H1 (cell line): ENCODE measurements around the gene CCDC47. TPM values are rescaled to one million over a fixed set of nuclear protein-coding genes. Genes with fewer than 3 reads are reported as not detected.

ENCODE experiments used
- CTCF ChIA-PET: fragments of 300-600 bp; sonication (Branson Sonifier 250); formaldehyde crosslinking; loops from one replicate; lab custom pipeline; 2021; ENCODE audit not compliant: partially characterized antibody; lab: Charles Lee
- POLR2A ChIA-PET: fragments of 300-600 bp; sonication (Branson Sonifier 250); formaldehyde crosslinking; loops from one replicate; lab custom pipeline; 2021; ENCODE audit warnings: inconsistent platforms; ENCODE audit not compliant: partially characterized antibody; lab: Charles Lee
- DNase-seq, 2 experiments: peaks; one replicate each; pipeline versions ENCODE4 v3.0.0 to v3.0.0-alpha.2; 2010 to 2022; ENCODE audit warnings: low spot score in 2 of 2, low read depth in 1 of 2, mixed read lengths in 1 of 2
- FAIRE-seq: peaks from 2 replicates; lab custom pipeline; 2011; peaks lifted over from hg19 to GRCh38; lab: Jason Lieb, UNC
- H2AFZ ChIP-seq: 2 replicates; pipeline ENCODE4 v1.8.1; 2012; ENCODE audit warnings: low read length, inconsistent platforms
- H2AK5ac ChIP-seq: 2 replicates; pipeline ENCODE4 v1.6.1; 2013; ENCODE audit warnings: low read depth, low read length
- H2BK120ac ChIP-seq: replicated peaks from 2 replicates; pipeline ENCODE3; 2013; ENCODE audit warnings: low read depth, low read length, inconsistent platforms
- H2BK12ac ChIP-seq: 2 replicates; pipeline ENCODE4 v1.6.1; 2013; ENCODE audit warnings: low read depth, low read length
- H2BK15ac ChIP-seq: 2 replicates; pipeline ENCODE4 v1.6.1; 2013; ENCODE audit warnings: low read length
- H2BK20ac ChIP-seq: 2 replicates; pipeline ENCODE4 v1.6.1; 2013; ENCODE audit warnings: low read length
- H2BK5ac ChIP-seq: 2 replicates; pipeline ENCODE4 v1.6.1; 2013; ENCODE audit warnings: low read depth, low read length
- H3K14ac ChIP-seq: 2 replicates; pipeline ENCODE4 v1.6.1; 2013; ENCODE audit warnings: inconsistent platforms; ENCODE audit not compliant: insufficient read length
- H3K18ac ChIP-seq: 2 replicates; pipeline ENCODE4 v1.6.1; 2013; ENCODE audit warnings: low read length; ENCODE audit errors: extremely low read depth
- H3K23ac ChIP-seq: 2 replicates; pipeline ENCODE4 v1.6.1; 2013; ENCODE audit warnings: inconsistent platforms; ENCODE audit not compliant: insufficient read length
- H3K23me2 ChIP-seq: 2 replicates; pipeline ENCODE4 v1.6.1; 2013; ENCODE audit warnings: low read depth, low read length
- H3K27ac ChIP-seq: 2 replicates; pipeline ENCODE4 v1.6.1; 2011; ENCODE audit warnings: low read depth, low read length, inconsistent platforms
- H3K27me3 ChIP-seq, 4 experiments: replicated peaks in 1 of 4; 1 replicate in 1 of 4; 2 replicates in 3 of 4; pipeline versions ENCODE4 v1.6.1 to v1.8.1; 2011 to 2013; ENCODE audit warnings: low read length in 3 of 4, mild to moderate bottlenecking in 3 of 4, inconsistent platforms in 2 of 4, mixed read lengths in 2 of 4, moderate library complexity in 1 of 4; ENCODE audit not compliant: control insufficient read depth in 3 of 4, insufficient read depth in 3 of 4; ENCODE audit errors: extremely low read depth in 1 of 4
- H3K36me3 ChIP-seq, 4 experiments: 2 replicates each; pipeline versions ENCODE4 v1.6.1 to v1.8.1; 2011 to 2013; ENCODE audit warnings: mild to moderate bottlenecking in 4 of 4, low read length in 3 of 4, moderate library complexity in 2 of 4, control low read depth in 1 of 4, inconsistent platforms in 1 of 4; ENCODE audit not compliant: insufficient read depth in 4 of 4, control insufficient read depth in 2 of 4
- H3K4ac ChIP-seq: replicated peaks from 2 replicates; pipeline ENCODE3; 2013; ENCODE audit warnings: low read length, low read depth, mixed read lengths, inconsistent platforms; ENCODE audit not compliant: insufficient read length
- H3K4me1 ChIP-seq, 4 experiments: replicated peaks in 1 of 4; 1 replicate in 1 of 4; 2 replicates in 3 of 4; pipeline versions ENCODE4 v1.6.1 to v1.8.1; 2011 to 2013; ENCODE audit warnings: low read length in 3 of 4, inconsistent platforms in 2 of 4, mixed read lengths in 1 of 4; ENCODE audit not compliant: insufficient read depth in 4 of 4, control insufficient read depth in 3 of 4
- H3K4me2 ChIP-seq, 2 experiments: 2 replicates each; pipeline versions ENCODE4 v1.6.1 to v1.8.1; 2011 to 2013; ENCODE audit warnings: low read depth in 2 of 2, low read length in 2 of 2, control low read depth in 1 of 2, inconsistent platforms in 1 of 2, mild to moderate bottlenecking in 1 of 2; ENCODE audit not compliant: insufficient read depth in 1 of 2
- H3K4me3 ChIP-seq, 4 experiments: fragments of 200-600, 300-600 bp in 1 of 4; sonication (generic), shearing (Covaris generic), sonication (Bioruptor Twin) in 1 of 4; 2 replicates each; pipeline versions ENCODE4 v1.5.1 to v1.8.1; 2011 to 2016; ENCODE audit warnings: low read length in 4 of 4, low read depth in 3 of 4, control low read depth in 2 of 4, inconsistent platforms in 2 of 4, mild to moderate bottlenecking in 2 of 4, mixed read lengths in 1 of 4, moderate library complexity in 1 of 4; ENCODE audit not compliant: insufficient read depth in 2 of 4; ENCODE audit errors: extremely low read depth in 1 of 4
- H3K56ac ChIP-seq: replicated peaks from 2 replicates; pipeline ENCODE3; 2013; ENCODE audit warnings: low read depth, mild to moderate bottlenecking, mixed read lengths, low read length, inconsistent platforms; ENCODE audit not compliant: insufficient read length
- H3K79me1 ChIP-seq: 2 replicates; pipeline ENCODE4 v1.6.1; 2013; ENCODE audit warnings: low read depth, low read length, control low read depth
- H3K79me2 ChIP-seq, 2 experiments: 2 replicates each; pipeline versions ENCODE4 v1.6.1 to v1.8.1; 2012 to 2013; ENCODE audit warnings: low read length in 2 of 2, mild to moderate bottlenecking in 2 of 2, inconsistent platforms in 1 of 2; ENCODE audit not compliant: insufficient read depth in 2 of 2, control insufficient read depth in 1 of 2
- H3K9ac ChIP-seq, 4 experiments: replicated peaks in 1 of 4; 1 replicate in 1 of 4; 2 replicates in 3 of 4; pipeline versions ENCODE4 v1.6.1 to v1.8.1; 2011 to 2013; ENCODE audit warnings: low read depth in 3 of 4, low read length in 3 of 4, control low read depth in 2 of 4, mild to moderate bottlenecking in 2 of 4, moderate library complexity in 2 of 4, inconsistent platforms in 1 of 4; ENCODE audit errors: extremely low read depth in 1 of 4
- H3K9me3 ChIP-seq, 2 experiments: 2 replicates each; pipeline versions ENCODE4 v1.6.1 to v1.8.1; 2012 to 2013; ENCODE audit warnings: mild to moderate bottlenecking in 2 of 2, moderate library complexity in 2 of 2, control low read depth in 1 of 2, inconsistent platforms in 1 of 2, low read depth in 1 of 2, low read length in 1 of 2, mixed read lengths in 1 of 2; ENCODE audit not compliant: insufficient read depth in 2 of 2
- H4K20me1 ChIP-seq, 2 experiments: replicated peaks in 1 of 2; 2 replicates each; pipeline versions ENCODE3 to v1.8.1; 2011 to 2013; ENCODE audit warnings: inconsistent platforms in 2 of 2, low read length in 2 of 2, mild to moderate bottlenecking in 1 of 2; ENCODE audit not compliant: insufficient read depth in 2 of 2, control insufficient read depth in 1 of 2
- H4K5ac ChIP-seq: 2 replicates; pipeline ENCODE4 v1.6.1; 2013; ENCODE audit warnings: low read length, low read depth, mixed read lengths, inconsistent platforms; ENCODE audit not compliant: insufficient read length
- H4K8ac ChIP-seq: 2 replicates; pipeline ENCODE4 v1.8.0; 2013; ENCODE audit warnings: mild to moderate bottlenecking, moderate library complexity, low read length, inconsistent platforms; ENCODE audit not compliant: insufficient read depth; ENCODE audit errors: extremely low read depth
- H4K91ac ChIP-seq: replicated peaks from 2 replicates; pipeline ENCODE3; 2013; ENCODE audit warnings: low read length, mixed read lengths, inconsistent platforms; ENCODE audit not compliant: insufficient read length
- BCL11A ChIP-seq, 2 experiments: IDR thresholded peaks; one replicate each; pipeline ENCODE4 v1.6.1; 2011; ENCODE audit warnings: low read depth in 2 of 2, low read length in 2 of 2, mild to moderate bottlenecking in 2 of 2
- CBX8 ChIP-seq: fragments of 300-800, 300-1000 bp; sonication (generic); IDR thresholded peaks from 2 replicates; pipeline ENCODE4 v1.7.1; 2016; ENCODE audit warnings: low read depth, low read length, borderline replicate concordance
- CHD2 ChIP-seq: IDR thresholded peaks from 2 replicates; pipeline ENCODE4 v1.6.1; 2012; ENCODE audit warnings: low read length, improper control_type of control experiment
- CTBP2 ChIP-seq: IDR thresholded peaks from 2 replicates; pipeline ENCODE4 v1.7.0; 2011; ENCODE audit warnings: borderline replicate concordance, mild to moderate bottlenecking, moderate library complexity, mixed read lengths, low read length; ENCODE audit not compliant: insufficient read depth, insufficient read length
- GTF2F1 ChIP-seq: IDR thresholded peaks from 2 replicates; pipeline ENCODE4 v1.6.1; 2012; ENCODE audit warnings: low read depth, low read length, improper control_type of control experiment, borderline replicate concordance
- NRF1 ChIP-seq: IDR thresholded peaks from 2 replicates; pipeline ENCODE4 v1.6.1; 2011; ENCODE audit warnings: mild to moderate bottlenecking, low read depth, low read length, improper control_type of control experiment
- SIN3A ChIP-seq, 2 experiments: IDR thresholded peaks in 1 of 2; conservative IDR thresholded peaks in 1 of 2; 2 replicates each; pipeline ENCODE4 v1.6.1; 2011 to 2012; ENCODE audit warnings: low read length in 2 of 2, improper control_type of control experiment in 1 of 2, low read depth in 1 of 2, mild to moderate bottlenecking in 1 of 2
- TBP ChIP-seq: IDR thresholded peaks from 2 replicates; pipeline ENCODE4 v1.6.1; 2011; ENCODE audit warnings: low read depth, low read length, improper control_type of control experiment
- TEAD4 ChIP-seq: IDR thresholded peaks from 2 replicates; pipeline ENCODE4 v1.6.1; 2012; ENCODE audit warnings: low read depth, low read length, inconsistent platforms, mixed read lengths
- WGBS, 2 experiments: shearing (Covaris generic) in 1 of 2; methylation state at CpG; one replicate each; pipeline versions ENCODE4 v1.1.6 to v1.1.7; 2013 to 2015; ENCODE audit warnings: low lambda C conversion rate in 2 of 2, mixed read lengths in 2 of 2, inconsistent platforms in 1 of 2, low coverage in 1 of 2, missing lambda C conversion rate in 1 of 2; ENCODE audit not compliant: insufficient replicate concordance in 2 of 2, insufficient coverage in 1 of 2, insufficient read length in 1 of 2; ENCODE audit errors: extremely low coverage in 1 of 2, missing lambda C conversion rate in 1 of 2; 5-methylcytosine and 5-hydroxymethylcytosine counted together
- polyA plus RNA-seq, 7 experiments: library from polyadenylated mRNA; depleted of rRNA in 3 of 7; stranded (reverse) in 5 of 7; unstranded in 2 of 7; fragments of >200 nt in 5 of 7; fragments of 200-250 nt in 2 of 7; gene quantifications; 1 replicate in 5 of 7; 2 replicates in 1 of 7; 4 replicates in 1 of 7; pipeline versions ENCODE4 v1.2.1 to v1.2.3, GENCODE V29; 2011 to 2013; ENCODE audit warnings: missing spikeins in 2 of 7, mixed read lengths in 2 of 7
- total RNA-seq: library from RNA; stranded (reverse); fragmentation: NEBNext Ultra II Directional; extraction: Animal tissue kit (Norgen Biotek cat#: 25700); gene quantifications from 2 replicates; pipeline ENCODE4 v1.2.1, GENCODE V29; 2021

CCDC47 gene
- total and polyA plus RNA-seq, 2 of the 8 experiments (the other 6 are each of a cell fraction or from before 2014, with no cell fraction given), result 21.2 to 83.1 TPM

GRCh38 chr17:63816669-63817068 lies 43.3 kb upstream of the CCDC47 start:
- H2BK5ac ChIP-seq, result no peak overlapping the region
- H4K5ac ChIP-seq, result no peak overlapping the region
- no peak overlapping the region for H2AK5ac ChIP-seq
- H3K4ac ChIP-seq, result no peak overlapping the region
- no peaks in the 10 kb centered on the region; the same call in none of the 2 replicates for H3K79me1 ChIP-seq
- peaks cover 9 to 30% of the 10 kb centered on the region in 2 experiments for H4K20me1 ChIP-seq
- H3K27ac ChIP-seq, result no peak overlapping the region
- no peak overlapping the region for H3K14ac ChIP-seq
- FAIRE-seq, result no peak
- H3K27me3 ChIP-seq, result no peaks in the 10 kb centered on the region
- H3K4me2 ChIP-seq, result no peak overlapping the region
- H3K23ac ChIP-seq, result no peak overlapping the region
- H3K36me3 ChIP-seq, result peaks cover 59 to 97% (median 92%) of the 10 kb centered on the region in 4 experiments
- H4K91ac ChIP-seq, result no peak overlapping the region
- H2BK12ac ChIP-seq, result no peak overlapping the region
- no peaks in the 10 kb centered on the region for H3K9me3 ChIP-seq
- no peak for TF ChIP-seq TBP
- TF ChIP-seq NRF1, result no peak
- no peak for TF ChIP-seq CHD2
- TF ChIP-seq CBX8, result no peak
- no peak for TF ChIP-seq TEAD4
- no peak for TF ChIP-seq BCL11A (IDR thresholded peaks at IDR 0.05; ENCODE audit: low read depth in 2 of 2, low read length in 2 of 2)
- TF ChIP-seq GTF2F1, result no peak
- TF ChIP-seq SIN3A (conservative IDR thresholded peaks at IDR 0.05 in 1 of 2, IDR thresholded peaks at IDR 0.05 in 1 of 2; ENCODE audit: low read depth in 1 of 2, low read length in 2 of 2), result no peak
- no peak for TF ChIP-seq CTBP2
- DNase-seq, result no peak
- no peak overlapping the region for H4K8ac ChIP-seq
- no peak overlapping the region for H2BK20ac ChIP-seq
- H3K79me2 ChIP-seq, result no peaks in the 10 kb centered on the region
- H3K4me1 ChIP-seq, result no peaks in the 10 kb centered on the region
- no peak overlapping the region for H2AFZ ChIP-seq
- 94% methylated on average over 4 of the region's 4 CpGs; no CpG with 5 or more reads in 1 of the 2 experiments for WGBS, 2 experiments
- H3K4me3 ChIP-seq, result no peak overlapping the region
- H2BK120ac ChIP-seq, result no peak overlapping the region
- H3K23me2 ChIP-seq, result no peaks in the 10 kb centered on the region
- H3K9ac ChIP-seq, result no peak overlapping the region
- no peak overlapping the region for H3K18ac ChIP-seq
- CTCF ChIA-PET, result interaction anchor here (1.0 to 1.2 kb wide), 4 partner anchors 10 to 25 kb away, joined by 3 to 4 read pairs (median 3); no protein-coding TSS in a partner anchor
- no peak overlapping the region for H2BK15ac ChIP-seq
- POLR2A ChIA-PET, result interaction anchor here (1.4 to 32.3 kb wide), 4 partner anchors 12 to 55 kb away, joined by 4 to 593 read pairs (median 244); partner anchors contain the start of genes CCDC47, DDX42, FTSJ3 and PSMC5
- H3K56ac ChIP-seq, result no peak overlapping the region
